Activated T-cell treated with anti-CD3 and anti-CD28 coated beads for 24 hours (primary cell): ENCODE measurements around the gene LSAMP.
"Not testable (repeated sequence)": the region's sequence is repeated elsewhere in the genome, so short reads cannot be mapped to it uniquely, and the experiment has no call there.

ENCODE experiments used
- DNase-seq: peaks from one replicate; pipeline ENCODE4 v3.0.0-alpha.2; 2020; ENCODE audit warnings: low read depth

LSAMP gene

GRCh38 chr3:115890579-115890978 lies 554.7 kb downstream of the LSAMP start:
- DNase-seq = no peak

- DNase-seq = no peak
Measured at GRCh38 chr3:115885621-115886020, 559.7 kb downstream of the LSAMP start.

GRCh38 chr3:115877615-115877899 lies 567.7 kb downstream of the LSAMP start:
- no peak for DNase-seq

- DNase-seq = no peak
Measured at GRCh38 chr3:115876876-115877614, 568.2 kb downstream of the LSAMP start.

- no peak for DNase-seq
Measured at GRCh38 chr3:115875460-115875859, 569.8 kb downstream of the LSAMP start.

- DNase-seq = no peak
Measured at GRCh38 chr3:115871735-115872134, 573.6 kb downstream of the LSAMP start.

GRCh38 chr3:115864911-115865310 lies 580.4 kb downstream of the LSAMP start:
- DNase-seq = no peak

- DNase-seq = no peak
Measured at GRCh38 chr3:115862849-115863248, 582.4 kb downstream of the LSAMP start.

GRCh38 chr3:115862099-115862498 lies 583.2 kb downstream of the LSAMP start:
- DNase-seq = no peak

GRCh38 chr3:115861166-115861733 lies 584.0 kb downstream of the LSAMP start:
- DNase-seq = no peak

GRCh38 chr3:115860766-115861165 lies 584.5 kb downstream of the LSAMP start:
- DNase-seq = no peak

- no peak for DNase-seq
Measured at GRCh38 chr3:115859002-115859807, 586.1 kb downstream of the LSAMP start.

- DNase-seq = no peak
Measured at GRCh38 chr3:115857518-115858136, 587.7 kb downstream of the LSAMP start.

- DNase-seq = no peak
Measured at GRCh38 chr3:115855911-115856310, 589.4 kb downstream of the LSAMP start.

- DNase-seq = no peak
Measured at GRCh38 chr3:115853104-115853503, 592.2 kb downstream of the LSAMP start.

- no peak for DNase-seq
Measured at GRCh38 chr3:115852278-115852677, 593.0 kb downstream of the LSAMP start.

GRCh38 chr3:115851571-115851970 lies 593.7 kb downstream of the LSAMP start:
- DNase-seq = no peak

GRCh38 chr3:115848641-115849040 lies 596.6 kb downstream of the LSAMP start:
- no peak for DNase-seq

GRCh38 chr3:115845986-115846385 lies 599.3 kb downstream of the LSAMP start:
- DNase-seq = no peak

- not testable (repeated sequence) for DNase-seq
Measured at GRCh38 chr3:115844729-115845128, 600.6 kb downstream of the LSAMP start.

GRCh38 chr3:115843206-115843605 lies 602.1 kb downstream of the LSAMP start:
- DNase-seq = no peak

- no peak for DNase-seq
Measured at GRCh38 chr3:115839246-115839645, 606.0 kb downstream of the LSAMP start.

- no peak for DNase-seq
Measured at GRCh38 chr3:115838786-115839185, 606.5 kb downstream of the LSAMP start.
